ENCODE results near the gene GDF2.

GDF2 gene

DNA sequence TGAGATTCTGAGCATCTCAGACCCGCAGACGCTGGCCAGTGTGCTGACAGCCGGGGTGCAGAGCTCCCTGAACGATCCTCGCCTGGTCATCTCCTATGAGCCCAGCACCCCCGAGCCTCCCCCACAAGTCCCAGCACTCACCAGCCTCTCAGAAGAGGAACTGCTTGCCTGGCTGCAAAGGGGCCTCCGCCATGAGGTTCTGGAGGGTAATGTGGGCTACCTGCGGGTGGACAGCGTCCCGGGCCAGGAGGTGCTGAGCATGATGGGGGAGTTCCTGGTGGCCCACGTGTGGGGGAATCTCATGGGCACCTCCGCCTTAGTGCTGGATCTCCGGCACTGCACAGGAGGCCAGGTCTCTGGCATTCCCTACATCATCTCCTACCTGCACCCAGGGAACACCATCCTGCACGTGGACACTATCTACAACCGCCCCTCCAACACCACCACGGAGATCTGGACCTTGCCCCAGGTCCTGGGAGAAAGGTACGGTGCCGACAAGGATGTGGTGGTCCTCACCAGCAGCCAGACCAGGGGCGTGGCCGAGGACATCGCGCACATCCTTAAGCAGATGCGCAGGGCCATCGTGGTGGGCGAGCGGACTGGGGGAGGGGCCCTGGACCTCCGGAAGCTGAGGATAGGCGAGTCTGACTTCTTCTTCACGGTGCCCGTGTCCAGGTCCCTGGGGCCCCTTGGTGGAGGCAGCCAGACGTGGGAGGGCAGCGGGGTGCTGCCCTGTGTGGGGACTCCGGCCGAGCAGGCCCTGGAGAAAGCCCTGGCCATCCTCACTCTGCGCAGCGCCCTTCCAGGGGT is 26.6 kb downstream of the GDF2 start:
- H3K27ac Mint-ChIP-seq = no peak overlapping the region
- no peaks in the 10 kb centered on the region for H3K9me3 Mint-ChIP-seq
- no peak for ATAC-seq (replicated peaks)
- H3K4me1 Mint-ChIP-seq (ENCODE audit: low read depth in 2 of 2) = no peaks in the 10 kb centered on the region
- no peak for DNase-seq
- no peak overlapping the region for H3K4me3 Mint-ChIP-seq
- H3K36me3 Mint-ChIP-seq (ENCODE audit: insufficient read depth) = no peaks in the 10 kb centered on the region
- peaks cover 0 to 10% of the 10 kb centered on the region in 2 donors for H3K27me3 Mint-ChIP-seq

DNA sequence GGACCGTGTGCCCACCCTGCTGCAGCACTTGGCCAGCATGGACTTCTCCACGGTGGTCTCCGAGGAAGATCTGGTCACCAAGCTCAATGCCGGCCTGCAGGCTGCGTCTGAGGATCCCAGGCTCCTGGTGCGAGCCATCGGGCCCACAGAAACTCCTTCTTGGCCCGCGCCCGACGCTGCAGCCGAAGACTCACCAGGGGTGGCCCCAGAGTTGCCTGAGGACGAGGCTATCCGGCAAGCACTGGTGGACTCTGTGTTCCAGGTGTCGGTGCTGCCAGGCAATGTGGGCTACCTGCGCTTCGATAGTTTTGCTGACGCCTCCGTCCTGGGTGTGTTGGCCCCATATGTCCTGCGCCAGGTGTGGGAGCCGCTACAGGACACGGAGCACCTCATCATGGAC is 27.3 kb downstream of the GDF2 start:
- DNase-seq (no peak), ATAC-seq (replicated peaks) (no peak)
- Mint-ChIP-seq H3K4me1 (ENCODE audit: low read depth in 2 of 2) (no peaks in the 10 kb centered on the region), H3K27ac (no peak overlapping the region), H3K4me3 (no peak overlapping the region), H3K27me3 (peaks cover 3 to 10% of the 10 kb centered on the region in 2 donors), H3K9me3 (no peaks in the 10 kb centered on the region), H3K36me3 (ENCODE audit: insufficient read depth) (no peaks in the 10 kb centered on the region)

GRCh38 chr10:47349941-47350371 is 27.7 kb downstream of the GDF2 start:
- H3K27ac Mint-ChIP-seq = no peak overlapping the region
- no peak for ATAC-seq (replicated peaks)
- no peaks in the 10 kb centered on the region for H3K4me1 Mint-ChIP-seq (ENCODE audit: low read depth in 2 of 2)
- no peaks in the 10 kb centered on the region for H3K36me3 Mint-ChIP-seq (ENCODE audit: insufficient read depth)
- DNase-seq = no peak
- peaks cover 7 to 10% of the 10 kb centered on the region in 2 donors for H3K27me3 Mint-ChIP-seq
- H3K9me3 Mint-ChIP-seq = no peaks in the 10 kb centered on the region
- no peak overlapping the region for H3K4me3 Mint-ChIP-seq

GRCh38 chr10:47350671-47351640 is 28.7 kb downstream of the GDF2 start:
- Mint-ChIP-seq H3K4me1 (ENCODE audit: low read depth in 2 of 2) (no peaks in the 10 kb centered on the region), H3K4me3 (no peak overlapping the region), H3K36me3 (ENCODE audit: insufficient read depth) (no peaks in the 10 kb centered on the region), H3K9me3 (no peaks in the 10 kb centered on the region), H3K27ac (no peak overlapping the region), H3K27me3 (peaks cover 7 to 10% of the 10 kb centered on the region in 2 donors)
- ATAC-seq (replicated peaks) (no peak), DNase-seq (no peak)

DNA sequence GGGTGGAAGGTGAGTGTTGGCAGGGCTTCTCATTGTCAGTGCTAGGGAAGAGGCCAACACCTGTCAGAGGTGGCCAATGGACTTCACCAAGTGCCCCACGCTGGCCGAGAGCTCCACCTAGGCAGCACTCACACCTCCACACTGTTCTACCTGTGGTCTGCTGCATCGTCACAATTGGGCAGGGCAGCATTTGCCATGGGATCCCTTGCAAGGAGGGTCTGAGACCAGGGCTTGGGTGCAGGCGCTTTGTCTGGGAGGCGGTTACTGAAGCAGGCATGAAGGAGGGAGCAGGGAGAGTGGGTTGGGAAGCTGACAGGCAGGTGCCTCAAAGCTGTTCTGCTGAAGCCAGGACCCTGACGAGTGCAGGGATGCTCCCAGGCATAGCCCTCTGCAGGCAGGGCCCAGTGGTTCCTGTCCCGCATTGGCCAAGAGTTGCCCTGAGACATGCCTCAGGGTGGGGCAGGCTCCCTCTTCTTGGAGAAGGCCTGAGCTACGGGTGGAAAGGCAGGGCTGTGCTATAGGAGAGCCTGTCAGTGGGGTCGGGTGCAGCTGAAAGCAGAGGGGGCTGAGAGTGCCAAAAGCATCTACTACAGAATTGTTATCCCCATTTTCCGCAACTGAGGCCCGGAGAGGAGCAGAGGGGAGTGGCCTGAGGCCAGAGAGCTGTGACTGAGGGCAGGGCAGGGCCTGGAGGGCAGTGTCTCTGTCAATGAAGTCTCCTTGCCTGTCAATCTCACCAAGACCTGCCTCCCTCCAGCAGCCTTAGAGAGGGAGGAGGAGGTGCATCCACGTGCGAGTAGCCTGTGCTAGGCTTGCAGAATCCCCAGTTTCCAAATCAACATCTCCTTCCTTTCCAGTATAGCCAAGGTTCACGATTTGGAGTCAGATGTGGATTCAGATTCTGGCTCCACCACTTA is 29.9 kb downstream of the GDF2 start:
- Mint-ChIP-seq H3K4me3 (no peak overlapping the region), H3K27ac (no peak overlapping the region), H3K9me3 (no peaks in the 10 kb centered on the region), H3K4me1 (ENCODE audit: low read depth in 2 of 2) (no peaks in the 10 kb centered on the region), H3K27me3 (peaks cover 7 to 10% of the 10 kb centered on the region in 2 donors), H3K36me3 (ENCODE audit: insufficient read depth) (peaks cover 2% of the 10 kb centered on the region)
- ATAC-seq (replicated peaks) (no peak), DNase-seq (no peak)

DNA sequence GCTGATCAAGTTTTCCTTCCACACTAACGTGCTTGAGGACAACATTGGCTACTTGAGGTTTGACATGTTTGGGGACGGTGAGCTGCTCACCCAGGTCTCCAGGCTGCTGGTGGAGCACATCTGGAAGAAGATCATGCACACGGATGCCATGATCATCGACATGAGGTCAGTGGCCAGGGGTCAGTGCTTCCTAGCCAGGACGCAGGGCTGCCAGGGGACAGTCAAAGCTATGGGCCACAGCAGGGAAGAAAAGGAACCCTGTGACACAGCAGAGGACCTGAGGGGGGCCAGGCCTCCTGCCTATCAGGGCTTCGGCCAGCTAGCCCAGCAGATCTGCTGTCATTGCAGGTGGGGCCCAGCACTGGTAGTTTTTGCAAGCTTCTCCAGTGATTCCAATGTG is 31.1 kb downstream of the GDF2 start:
- Mint-ChIP-seq H3K4me1 (ENCODE audit: low read depth in 2 of 2) (no peaks in the 10 kb centered on the region), H3K4me3 (no peak overlapping the region), H3K27ac (no peak overlapping the region), H3K36me3 (ENCODE audit: insufficient read depth) (peaks cover 4% of the 10 kb centered on the region), H3K9me3 (no peaks in the 10 kb centered on the region), H3K27me3 (peaks cover 5 to 7% of the 10 kb centered on the region in 2 donors)
- ATAC-seq (replicated peaks) = no peak
- DNase-seq = no peak

GRCh38 chr10:47354165-47354564 is 31.9 kb downstream of the GDF2 start:
- DNase-seq (no peak), ATAC-seq (replicated peaks) (no peak)
- H3K27ac Mint-ChIP-seq = peak overlapping the region in 1 of 2 donors; percentile 21
- H3K4me3 Mint-ChIP-seq = no peak overlapping the region
- no peaks in the 10 kb centered on the region for H3K9me3 Mint-ChIP-seq
- peaks cover 4% of the 10 kb centered on the region for H3K36me3 Mint-ChIP-seq (ENCODE audit: insufficient read depth)
- H3K27me3 Mint-ChIP-seq = peaks cover 4 to 12% of the 10 kb centered on the region in 2 donors
- no peaks in the 10 kb centered on the region for H3K4me1 Mint-ChIP-seq (ENCODE audit: low read depth in 2 of 2)

DNA sequence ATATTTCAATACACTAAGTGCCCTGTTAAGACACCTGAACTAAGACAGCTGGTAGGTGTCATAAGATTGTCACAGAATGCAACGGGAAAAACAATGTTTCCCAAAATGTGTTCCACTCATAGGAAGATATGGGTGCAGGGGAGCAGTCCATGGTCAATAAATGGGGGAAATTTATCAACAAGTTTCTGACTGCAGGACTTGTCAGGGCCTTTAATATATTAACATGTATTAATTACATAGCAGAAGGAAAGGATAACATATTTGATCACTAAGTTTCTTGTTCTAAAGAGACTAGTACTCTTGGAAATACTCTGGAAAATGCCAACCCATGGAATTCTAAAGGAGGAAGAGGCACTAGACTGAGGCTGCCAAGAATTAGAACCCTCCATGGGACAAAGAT is 32.6 kb downstream of the GDF2 start:
- DNase-seq (no peak), ATAC-seq (replicated peaks) (no peak)
- Mint-ChIP-seq H3K9me3 (no peaks in the 10 kb centered on the region), H3K27ac (no peak overlapping the region), H3K27me3 (peaks cover 4 to 18% of the 10 kb centered on the region in 2 donors), H3K36me3 (ENCODE audit: insufficient read depth) (peaks cover 4% of the 10 kb centered on the region), H3K4me1 (ENCODE audit: low read depth in 2 of 2) (no peaks in the 10 kb centered on the region), H3K4me3 (no peak overlapping the region)

- H3K27me3 Mint-ChIP-seq = peaks cover 4 to 18% of the 10 kb centered on the region in 2 donors
- no peak overlapping the region for H3K27ac Mint-ChIP-seq
- no peaks in the 10 kb centered on the region for H3K9me3 Mint-ChIP-seq
- H3K4me1 Mint-ChIP-seq (ENCODE audit: low read depth in 2 of 2) = no peaks in the 10 kb centered on the region
- H3K4me3 Mint-ChIP-seq = no peak overlapping the region
- peaks cover 4% of the 10 kb centered on the region for H3K36me3 Mint-ChIP-seq (ENCODE audit: insufficient read depth)
- ATAC-seq (replicated peaks) (no peak), DNase-seq (no peak)
Measured at GRCh38 chr10:47356708-47357107, 34.5 kb downstream of the GDF2 start.

- H3K4me3 Mint-ChIP-seq = no peak overlapping the region
- H3K4me1 Mint-ChIP-seq (ENCODE audit: low read depth in 2 of 2) = no peaks in the 10 kb centered on the region
- peaks cover 4% of the 10 kb centered on the region for H3K36me3 Mint-ChIP-seq (ENCODE audit: insufficient read depth)
- no peak for DNase-seq
- H3K27me3 Mint-ChIP-seq = peaks cover 4 to 18% of the 10 kb centered on the region in 2 donors
- ATAC-seq (replicated peaks) = no peak
- H3K27ac Mint-ChIP-seq = no peak overlapping the region
- H3K9me3 Mint-ChIP-seq = no peaks in the 10 kb centered on the region
Measured at GRCh38 chr10:47357131-47357582, 34.9 kb downstream of the GDF2 start.

DNA sequence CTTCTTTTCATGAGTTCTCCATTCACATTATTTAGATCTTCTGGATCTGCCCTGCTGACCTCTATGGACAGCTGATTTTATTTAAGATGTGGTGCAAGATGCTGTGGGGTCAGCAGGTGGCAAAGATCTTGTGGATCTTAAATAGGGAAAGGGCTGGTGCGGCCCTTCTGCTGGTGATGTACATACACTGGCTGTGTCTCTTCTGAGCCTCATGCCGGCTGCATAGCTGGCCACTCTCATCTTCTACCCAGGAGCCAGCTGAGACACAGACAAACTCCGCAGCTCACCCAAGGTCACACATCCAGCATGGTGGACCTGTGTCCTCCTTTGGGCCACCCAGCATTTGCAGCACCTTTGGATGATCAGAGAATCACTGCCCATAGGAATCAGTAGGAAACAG is 35.7 kb downstream of the GDF2 start:
- ATAC-seq (replicated peaks) (no peak), DNase-seq (no peak)
- Mint-ChIP-seq H3K27ac (no peak overlapping the region), H3K27me3 (peaks cover 0 to 18% of the 10 kb centered on the region in 2 donors), H3K36me3 (ENCODE audit: insufficient read depth) (peaks cover 4% of the 10 kb centered on the region), H3K4me1 (ENCODE audit: low read depth in 2 of 2) (no peaks in the 10 kb centered on the region), H3K4me3 (no peak overlapping the region), H3K9me3 (no peaks in the 10 kb centered on the region)

DNA sequence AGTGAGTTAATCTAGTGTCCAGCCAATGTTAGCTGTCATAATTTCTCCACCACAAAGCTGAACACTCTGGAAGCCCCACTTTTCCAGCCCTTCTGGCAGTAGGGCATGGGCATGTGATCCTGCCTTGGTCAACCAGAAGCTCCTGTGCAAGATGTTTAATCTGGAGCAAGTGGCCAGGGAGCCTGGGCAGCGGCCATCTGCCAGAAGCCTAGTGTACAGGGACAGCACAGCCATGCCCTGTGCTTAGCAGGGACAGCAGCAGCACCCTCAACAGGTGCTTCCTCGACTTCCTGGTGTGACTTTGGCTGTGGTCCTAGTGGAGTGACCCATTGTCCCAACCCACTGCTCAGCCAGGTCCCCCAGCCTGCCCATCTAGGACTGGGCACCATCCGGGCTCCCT is 36.2 kb downstream of the GDF2 start:
- ATAC-seq (replicated peaks) = no peak
- Mint-ChIP-seq H3K27ac (no peak overlapping the region), H3K4me1 (ENCODE audit: low read depth in 2 of 2) (no peaks in the 10 kb centered on the region), H3K4me3 (no peak overlapping the region), H3K27me3 (peaks cover 0 to 18% of the 10 kb centered on the region in 2 donors), H3K9me3 (no peaks in the 10 kb centered on the region), H3K36me3 (ENCODE audit: insufficient read depth) (peaks cover 6% of the 10 kb centered on the region)
- DNase-seq = no peak

GRCh38 chr10:47359101-47359500 is 36.8 kb downstream of the GDF2 start:
- peak overlapping the region in 1 of 2 donors; percentile 13 for H3K27ac Mint-ChIP-seq
- no peaks in the 10 kb centered on the region for H3K9me3 Mint-ChIP-seq
- peaks cover 6% of the 10 kb centered on the region for H3K36me3 Mint-ChIP-seq (ENCODE audit: insufficient read depth)
- no peak overlapping the region for H3K4me3 Mint-ChIP-seq
- peaks cover 0 to 18% of the 10 kb centered on the region in 2 donors for H3K27me3 Mint-ChIP-seq
- H3K4me1 Mint-ChIP-seq (ENCODE audit: low read depth in 2 of 2) = no peaks in the 10 kb centered on the region
- DNase-seq (no peak), ATAC-seq (replicated peaks) (no peak)

Data from effector memory CD8-positive, alpha-beta T cell (primary cell).